ENCODE data around the gene CCDC112.

- TF ChIP-seq, protein P1, sequence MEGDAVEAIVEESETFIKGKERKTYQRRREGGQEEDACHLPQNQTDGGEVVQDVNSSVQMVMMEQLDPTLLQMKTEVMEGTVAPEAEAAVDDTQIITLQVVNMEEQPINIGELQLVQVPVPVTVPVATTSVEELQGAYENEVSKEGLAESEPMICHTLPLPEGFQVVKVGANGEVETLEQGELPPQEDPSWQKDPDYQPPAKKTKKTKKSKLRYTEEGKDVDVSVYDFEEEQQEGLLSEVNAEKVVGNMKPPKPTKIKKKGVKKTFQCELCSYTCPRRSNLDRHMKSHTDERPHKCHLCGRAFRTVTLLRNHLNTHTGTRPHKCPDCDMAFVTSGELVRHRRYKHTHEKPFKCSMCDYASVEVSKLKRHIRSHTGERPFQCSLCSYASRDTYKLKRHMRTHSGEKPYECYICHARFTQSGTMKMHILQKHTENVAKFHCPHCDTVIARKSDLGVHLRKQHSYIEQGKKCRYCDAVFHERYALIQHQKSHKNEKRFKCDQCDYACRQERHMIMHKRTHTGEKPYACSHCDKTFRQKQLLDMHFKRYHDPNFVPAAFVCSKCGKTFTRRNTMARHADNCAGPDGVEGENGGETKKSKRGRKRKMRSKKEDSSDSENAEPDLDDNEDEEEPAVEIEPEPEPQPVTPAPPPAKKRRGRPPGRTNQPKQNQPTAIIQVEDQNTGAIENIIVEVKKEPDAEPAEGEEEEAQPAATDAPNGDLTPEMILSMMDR (conservative IDR thresholded peaks at IDR 0.05; ENCODE audit: low read depth, low read length) = no peak
- TF ChIP-seq EZH2 (IDR thresholded peaks at IDR 0.05; ENCODE audit: borderline replicate concordance, low read depth, low read length, poor library complexity, severe bottlenecking) = no peak
Observed at GRCh38 chr5:115297031-115297430, 577 bp upstream of the CCDC112 start.

Measured in A673 (cell line).